GM19467 (cell line): ENCODE measurements around the gene TMEM138.

Experiments used
- ATAC-seq: cut with Tn5 transposase; IDR thresholded peaks from one replicate; pipeline ENCODE4 v1.9.1; 2021; ENCODE audit warnings: mild to moderate bottlenecking, moderate library complexity; ENCODE audit not compliant: unreplicated experiment

The TMEM138 gene

DNA sequence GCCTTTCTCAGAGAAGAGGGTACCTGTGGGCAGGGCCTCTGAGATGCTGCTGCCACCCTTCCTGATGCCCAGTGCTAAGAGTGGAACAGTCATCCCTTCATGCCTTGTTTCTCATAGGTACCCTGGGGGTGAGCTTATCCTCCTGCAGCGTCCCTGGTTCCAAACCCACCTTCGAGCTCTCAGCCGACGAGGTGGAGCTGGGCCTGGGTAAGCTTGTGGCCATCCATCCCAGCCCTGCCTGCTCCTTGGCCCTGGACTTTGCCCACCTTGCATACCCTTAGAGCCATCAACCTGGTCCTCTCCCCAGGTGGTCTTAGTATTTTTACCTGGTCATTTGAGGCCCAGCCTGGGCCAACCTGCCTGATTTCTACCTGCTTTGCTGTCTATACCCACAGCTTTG, 20.5 kb upstream of the TMEM138 start:
- ATAC-seq: no peak

DNA sequence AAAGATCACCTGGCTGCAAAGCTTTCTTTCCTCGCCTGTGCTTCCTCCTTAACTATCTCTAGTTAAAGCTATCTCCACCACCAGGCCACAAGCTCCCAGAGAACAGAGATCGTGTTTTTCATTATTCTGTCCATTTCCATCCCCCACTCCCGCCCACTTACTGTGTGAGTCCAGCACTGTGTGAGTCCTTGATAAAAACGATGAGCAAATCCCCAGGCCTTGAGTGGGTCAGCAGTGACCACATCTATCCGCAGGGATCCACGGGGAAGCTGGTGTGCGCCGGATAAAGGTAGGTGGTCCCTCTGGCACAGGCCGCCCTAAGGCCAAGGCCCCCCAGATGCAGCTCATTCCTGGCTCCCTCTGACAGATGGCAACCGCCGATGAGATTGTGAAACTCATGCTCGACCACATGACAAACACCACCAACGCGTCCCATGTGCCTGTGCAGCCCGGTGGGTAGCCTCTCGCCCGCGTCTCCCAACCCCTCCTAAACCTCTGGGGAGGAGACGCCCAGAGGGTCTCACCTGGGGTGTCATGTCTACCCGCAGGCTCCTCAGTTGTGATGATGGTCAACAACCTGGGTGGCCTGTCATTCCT, 19.9 kb upstream of the TMEM138 start:
- no peak for ATAC-seq

DNA sequence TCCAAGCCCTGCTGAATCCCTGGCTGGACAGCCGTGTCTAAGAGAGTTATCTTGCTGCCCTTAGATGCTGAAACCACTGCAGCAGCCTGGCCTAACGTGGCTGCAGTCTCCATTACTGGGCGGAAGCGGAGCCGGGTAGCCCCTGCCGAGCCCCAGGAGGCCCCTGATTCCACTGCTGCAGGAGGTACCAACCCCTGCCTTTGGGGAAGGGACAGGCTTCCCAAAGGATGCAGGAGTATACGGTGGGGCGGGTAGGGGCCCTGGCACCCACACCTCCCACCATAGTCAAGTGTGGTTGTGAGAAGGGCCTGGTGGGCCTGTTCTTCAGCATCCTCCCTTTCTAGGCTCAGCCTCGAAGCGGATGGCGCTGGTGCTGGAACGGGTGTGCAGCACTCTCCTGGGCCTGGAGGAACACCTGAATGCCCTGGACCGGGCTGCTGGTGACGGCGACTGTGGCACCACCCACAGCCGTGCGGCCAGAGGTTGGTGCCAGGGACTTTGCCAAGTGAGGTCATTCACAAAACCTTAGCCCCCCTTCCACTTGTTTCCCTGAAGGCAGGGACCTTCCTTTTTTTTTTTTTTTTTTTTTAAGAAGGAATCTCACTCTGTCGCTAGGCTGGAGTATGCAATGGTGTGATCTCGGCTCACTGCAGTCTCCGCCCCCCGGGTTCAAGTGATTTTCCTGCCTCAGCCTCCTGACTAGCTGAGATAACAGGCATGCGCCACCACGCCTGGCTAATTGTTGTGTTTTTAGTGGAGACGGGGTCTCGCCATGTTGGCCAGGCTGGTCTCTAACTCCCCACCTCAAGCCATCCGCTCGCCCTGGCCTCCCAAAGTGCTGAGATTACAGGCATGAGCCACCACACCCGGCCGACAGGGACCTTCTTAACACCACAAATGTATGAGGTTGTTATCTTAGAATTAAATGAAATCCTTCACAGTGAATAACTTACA, 18.1 kb upstream of the TMEM138 start:
- no peak for ATAC-seq

DNA sequence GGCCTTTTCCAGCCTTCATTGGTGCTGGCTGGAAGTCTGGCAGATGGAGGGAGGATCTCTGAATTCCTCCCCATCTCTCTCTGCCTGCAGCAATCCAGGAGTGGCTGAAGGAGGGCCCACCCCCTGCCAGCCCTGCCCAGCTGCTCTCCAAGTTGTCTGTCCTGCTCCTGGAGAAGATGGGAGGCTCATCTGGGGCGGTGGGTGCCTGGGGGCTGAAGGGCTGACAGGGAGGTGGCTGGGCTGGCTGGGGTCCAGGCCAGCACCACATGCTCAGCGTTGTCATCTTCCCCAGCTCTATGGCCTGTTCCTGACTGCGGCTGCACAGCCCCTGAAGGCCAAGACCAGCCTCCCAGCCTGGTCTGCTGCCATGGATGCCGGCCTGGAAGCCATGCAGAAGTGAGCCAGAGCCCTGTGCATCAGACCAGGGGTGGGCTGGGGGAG, 17.0 kb upstream of the TMEM138 start:
- ATAC-seq: no peak

DNA sequence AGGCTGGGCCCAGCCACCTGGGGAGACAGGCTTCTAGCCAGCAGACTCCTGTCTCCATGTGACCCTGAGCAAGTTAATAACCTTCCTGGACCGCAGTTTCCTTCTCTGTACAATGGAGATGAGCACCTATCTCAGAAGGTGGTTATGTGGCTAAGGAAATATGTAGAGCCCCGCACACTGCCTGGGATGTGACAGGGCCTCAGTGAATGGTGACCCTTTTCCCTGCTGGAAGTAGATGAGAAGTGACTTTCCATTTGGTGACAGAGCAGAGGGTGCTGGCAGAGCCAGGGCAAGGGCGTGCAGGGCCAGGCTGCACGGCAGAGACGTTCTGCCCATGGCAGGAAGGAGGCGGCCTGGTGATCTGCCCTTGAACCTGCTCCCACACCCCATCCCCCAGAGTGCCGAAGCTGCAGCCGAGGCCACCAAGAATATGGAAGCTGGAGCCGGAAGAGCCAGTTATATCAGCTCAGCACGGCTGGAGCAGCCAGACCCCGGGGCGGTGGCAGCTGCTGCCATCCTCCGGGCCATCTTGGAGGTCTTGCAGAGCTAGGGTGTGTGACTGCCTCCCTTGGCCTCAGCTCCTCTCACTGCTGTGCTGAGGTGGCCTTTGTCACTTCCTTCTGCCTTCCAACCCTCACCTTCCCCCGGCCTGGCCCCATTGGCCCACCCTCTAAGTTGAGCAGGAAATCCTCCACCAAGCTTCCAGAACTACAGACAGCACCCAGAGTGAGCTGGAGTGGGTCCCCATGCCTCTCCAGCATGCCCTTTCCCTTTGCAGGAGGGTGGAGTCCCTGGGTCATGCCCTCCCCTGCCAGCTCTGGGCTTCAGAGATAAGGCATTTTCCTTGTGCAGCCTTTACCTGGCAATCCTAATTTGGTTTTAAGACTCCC, 16.0 kb upstream of the TMEM138 start:
- no peak for ATAC-seq

DNA sequence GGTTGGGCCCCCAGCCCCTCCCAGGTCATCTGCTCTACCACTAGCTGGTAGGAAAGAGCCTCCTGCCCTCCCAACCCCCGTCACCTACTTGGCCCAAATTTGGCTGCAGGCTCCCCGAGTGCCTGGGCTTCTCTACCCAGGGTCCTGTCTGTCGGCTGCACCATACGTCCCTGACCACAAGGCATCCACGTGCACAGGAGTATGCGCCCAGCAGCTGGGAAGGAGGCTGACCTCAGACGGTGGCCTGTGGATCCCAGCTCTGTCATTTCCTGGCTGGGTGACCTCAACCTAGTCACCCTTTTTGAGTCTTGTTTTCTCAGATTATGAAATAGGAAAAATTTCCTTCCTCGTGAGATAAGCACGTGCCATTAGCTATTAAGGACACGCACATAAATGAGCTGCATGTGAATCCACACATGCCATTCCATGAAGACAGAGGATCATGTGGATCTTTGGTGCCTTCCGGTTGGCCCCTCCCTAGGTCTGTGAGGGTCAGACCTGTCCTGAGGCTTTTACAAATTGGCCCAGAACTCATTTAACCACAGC, 14.2 kb upstream of the TMEM138 start:
- ATAC-seq: no peak

DNA sequence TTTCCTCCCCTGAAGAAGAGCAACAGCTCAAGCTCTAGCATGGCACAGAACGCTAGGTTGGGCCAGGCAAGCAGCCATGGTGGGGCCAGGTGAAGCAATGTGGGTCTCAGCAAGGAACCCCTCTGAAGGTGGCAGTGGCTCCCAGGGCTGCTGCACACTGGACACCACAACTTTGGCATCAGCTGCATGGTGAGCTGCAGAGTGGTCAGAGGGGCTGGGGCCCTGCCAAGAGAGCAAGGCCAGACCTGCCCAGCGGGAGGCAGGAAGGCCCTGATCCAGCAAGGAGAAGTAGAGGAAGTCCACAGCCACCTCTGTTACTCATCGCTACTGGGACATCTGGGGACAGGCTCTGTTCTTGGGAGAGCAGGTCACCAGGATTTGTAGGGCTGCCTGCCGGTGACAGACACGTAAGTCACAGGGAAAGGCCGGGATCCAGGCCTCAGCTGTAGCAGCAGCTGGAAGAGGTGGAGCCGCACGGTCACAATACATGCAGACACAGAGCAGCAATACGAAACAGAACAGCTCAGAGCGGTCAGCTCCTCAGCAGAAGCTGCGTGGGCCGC, 12.9 kb upstream of the TMEM138 start:
- ATAC-seq: no peak

DNA sequence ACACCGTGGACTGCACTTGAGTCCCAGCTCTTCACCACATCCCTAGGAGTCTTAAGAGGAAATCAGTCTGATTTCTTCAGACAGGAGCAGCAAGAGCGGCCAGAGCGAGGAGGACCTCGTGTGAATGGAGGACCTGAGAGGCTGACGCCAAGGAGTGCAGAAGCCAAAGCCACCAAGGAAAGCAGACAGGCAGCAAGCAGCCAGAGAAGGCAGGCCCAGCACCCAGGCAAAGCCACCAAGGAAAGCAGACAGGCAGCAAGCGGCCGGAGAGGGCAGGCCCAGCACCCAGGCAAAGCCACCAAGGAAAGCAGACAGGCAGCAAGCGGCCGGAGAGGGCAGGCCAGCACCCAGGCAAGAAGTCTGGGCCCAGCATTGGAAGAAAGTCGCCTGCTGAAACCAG, 12.3 kb upstream of the TMEM138 start:
- ATAC-seq: no peak

DNA sequence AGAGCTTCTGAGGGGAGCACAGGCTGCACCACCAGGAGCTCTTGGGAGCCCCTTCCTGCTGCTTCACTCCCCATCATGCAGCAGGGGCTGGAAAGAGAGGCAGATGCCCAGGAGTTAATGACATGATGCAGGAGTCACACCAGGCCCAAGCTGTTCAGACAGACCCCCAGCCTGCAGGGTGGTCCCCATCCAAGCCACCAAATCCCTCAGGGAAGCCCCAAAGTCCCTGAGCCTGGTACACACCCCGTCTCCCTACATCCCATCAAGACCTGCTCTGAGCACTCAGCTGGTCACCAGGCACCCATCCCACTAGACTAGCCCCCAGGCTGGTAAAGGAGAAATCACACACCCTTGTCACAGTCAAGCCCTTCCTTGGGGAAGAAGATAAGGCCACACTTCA, 11.8 kb upstream of the TMEM138 start:
- ATAC-seq: no peak

DNA sequence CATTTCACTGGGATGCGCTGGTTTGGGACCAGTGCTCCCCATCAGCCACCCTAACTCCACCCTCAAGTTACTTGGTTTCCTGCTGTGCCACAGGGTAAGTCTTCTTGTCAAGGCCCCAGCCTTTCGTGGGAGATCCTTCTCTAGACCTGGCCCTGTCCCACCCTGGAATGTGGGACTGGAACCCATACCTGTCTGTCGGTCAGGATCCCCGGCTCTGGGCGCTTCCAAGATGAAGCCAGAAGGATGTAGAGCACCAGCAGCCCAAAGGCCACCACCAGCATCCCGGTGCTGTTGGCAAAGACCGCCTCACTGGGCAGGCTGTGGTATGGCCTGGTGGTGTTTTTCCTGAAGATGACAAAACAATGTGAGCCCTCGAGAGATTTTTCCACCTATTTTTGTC, 11.4 kb upstream of the TMEM138 start:
- ATAC-seq: no peak

DNA sequence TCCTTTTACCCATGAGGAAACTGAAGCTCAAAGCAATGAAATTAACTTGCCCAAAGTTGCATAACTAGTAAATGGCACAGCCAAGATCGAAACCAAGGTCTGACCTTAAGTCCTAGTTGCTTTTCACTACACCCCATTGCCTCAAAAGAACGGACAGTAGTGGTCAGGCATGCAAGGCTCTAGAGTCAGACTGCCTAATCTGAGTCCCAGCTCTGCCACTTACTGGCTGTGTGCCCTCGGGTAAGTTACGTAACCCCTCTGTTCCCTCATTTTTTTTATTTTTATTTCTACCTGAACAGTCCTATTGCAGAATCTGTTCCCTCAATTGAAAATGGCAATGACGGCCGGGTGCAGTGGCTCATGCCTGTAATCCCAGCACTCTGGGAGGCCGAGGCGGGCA, 10.1 kb upstream of the TMEM138 start:
- no peak for ATAC-seq

DNA sequence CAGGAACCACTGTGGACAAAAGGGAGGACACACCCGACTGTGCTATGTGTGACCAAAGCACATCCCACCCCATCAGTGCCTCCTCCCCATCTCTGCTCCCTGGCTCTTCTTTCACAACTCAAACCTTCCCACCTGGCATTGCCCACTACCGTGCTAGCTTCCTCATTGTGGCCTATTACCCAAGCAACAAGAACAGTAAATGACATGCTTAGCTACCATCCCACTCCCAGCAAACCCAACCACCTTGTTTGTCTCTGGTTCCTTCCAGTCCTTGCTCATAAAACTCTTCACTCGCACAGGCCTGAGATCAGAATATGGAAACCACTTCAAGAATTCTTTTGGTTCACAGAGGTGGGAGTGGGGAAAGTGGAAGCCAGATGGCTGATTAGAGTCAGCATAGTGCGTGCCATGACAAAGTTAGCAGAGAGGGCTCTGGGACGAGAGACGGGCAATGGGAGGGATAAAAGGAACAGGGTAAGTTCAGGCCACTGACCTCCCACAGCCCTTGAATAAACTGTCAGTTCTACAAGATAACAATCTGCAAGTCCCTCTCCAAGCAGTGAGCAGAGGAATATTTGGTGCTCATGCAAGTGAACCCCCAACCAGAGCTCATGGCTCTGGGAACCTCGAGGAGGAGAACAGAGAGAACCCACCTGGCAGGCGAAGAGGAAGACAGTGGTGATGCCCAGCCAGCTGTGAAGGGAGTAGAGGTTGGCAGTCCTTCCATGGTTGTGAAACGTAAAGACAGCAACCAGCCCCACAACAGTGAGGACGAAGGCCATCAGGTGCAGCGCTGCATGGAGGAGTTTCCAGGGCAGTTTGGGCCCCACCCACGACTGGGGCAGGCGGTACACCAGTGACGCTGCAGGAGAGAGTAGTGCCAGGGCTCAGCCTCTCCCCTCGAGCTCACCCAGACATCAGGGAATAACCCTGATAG, 8.8 kb upstream of the TMEM138 start:
- ATAC-seq: no peak

DNA sequence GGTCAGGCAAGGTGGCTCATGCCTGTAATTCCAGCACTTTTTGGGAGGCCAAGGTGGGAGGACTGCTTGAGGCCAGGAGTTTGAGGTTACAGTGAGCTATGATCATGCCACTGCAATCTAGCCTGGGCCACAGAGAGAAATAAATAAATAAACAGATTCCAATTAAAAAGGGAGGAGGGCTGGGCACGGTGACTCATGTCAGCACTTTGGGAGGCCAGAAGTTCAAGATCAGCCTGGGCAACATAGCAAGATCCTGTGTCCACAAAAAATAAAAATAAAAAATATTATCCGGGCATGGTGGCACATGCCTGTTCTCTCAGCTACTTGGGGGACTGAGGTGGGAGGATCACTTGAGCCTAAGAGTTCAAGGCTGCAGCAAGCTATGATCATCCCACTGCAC, 8.0 kb upstream of the TMEM138 start:
- ATAC-seq: no peak

DNA sequence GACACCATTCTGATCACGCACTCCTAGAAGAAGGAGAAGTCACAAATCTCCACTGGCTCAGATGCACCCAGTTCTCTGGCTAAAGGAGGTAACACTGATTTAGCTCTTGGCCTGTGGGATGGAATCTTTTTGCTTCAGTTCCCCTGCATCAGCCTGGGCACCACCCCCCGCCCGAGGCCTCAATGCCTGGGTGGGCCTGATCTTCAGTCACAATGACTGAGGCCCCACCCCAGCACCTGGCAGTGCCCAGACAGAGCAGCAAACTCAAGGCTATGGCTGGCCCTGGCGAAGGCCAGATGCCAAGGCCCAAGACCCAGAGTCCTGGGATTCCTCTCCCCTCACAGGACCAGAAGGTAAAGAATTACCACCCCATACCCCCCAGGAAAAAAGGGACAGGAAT, 5.5 kb upstream of the TMEM138 start:
- no peak for ATAC-seq

DNA sequence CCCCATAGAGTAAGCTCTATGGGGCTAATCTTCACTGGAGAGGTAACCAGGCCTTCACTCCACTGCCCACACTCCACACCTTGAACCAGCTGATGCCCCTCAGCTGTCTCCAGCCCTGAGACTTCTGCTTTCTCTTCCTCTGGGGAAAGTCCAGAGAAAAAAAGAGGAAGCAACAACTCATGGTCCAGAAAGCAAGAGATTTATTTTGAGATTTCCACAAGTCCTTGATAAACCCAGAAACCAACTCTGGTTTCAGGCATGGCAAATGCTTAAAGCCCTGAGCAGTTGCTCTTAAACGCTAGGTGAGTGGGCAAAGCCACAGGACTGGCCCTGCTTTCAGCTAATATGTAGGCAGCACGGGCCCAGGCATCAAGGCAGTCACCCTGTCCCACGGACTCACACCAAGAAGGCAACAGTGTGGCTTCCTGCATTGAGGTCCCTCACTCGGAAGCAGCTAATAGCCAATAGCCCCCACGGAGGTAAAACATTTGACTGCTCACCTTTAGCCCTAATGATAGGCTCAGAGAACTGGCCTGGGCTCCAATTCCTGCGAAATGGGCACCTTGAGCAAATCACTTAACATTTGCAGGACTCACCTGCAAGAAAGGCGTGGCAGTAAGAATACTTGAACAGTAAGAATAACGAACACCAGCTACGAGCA, 4.8 kb upstream of the TMEM138 start:
- ATAC-seq: peak; percentile 43

DNA sequence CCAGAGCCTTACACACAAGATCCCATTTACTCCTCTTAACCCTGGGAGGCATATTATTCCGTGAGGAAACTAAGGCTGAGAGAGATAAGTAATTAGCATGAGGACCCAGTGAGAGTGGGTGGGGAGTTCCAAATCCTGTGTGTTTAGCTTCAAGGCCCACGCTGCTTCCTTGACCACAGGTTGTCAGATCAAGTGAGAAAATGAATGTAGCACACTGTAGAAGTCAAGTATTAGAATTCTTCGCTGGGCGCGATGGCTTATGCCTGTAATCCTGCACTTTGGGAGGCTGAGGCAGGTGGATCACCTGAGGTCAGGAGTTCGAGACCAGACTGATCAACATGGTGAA, 4.3 kb upstream of the TMEM138 start:
- no peak for ATAC-seq

DNA sequence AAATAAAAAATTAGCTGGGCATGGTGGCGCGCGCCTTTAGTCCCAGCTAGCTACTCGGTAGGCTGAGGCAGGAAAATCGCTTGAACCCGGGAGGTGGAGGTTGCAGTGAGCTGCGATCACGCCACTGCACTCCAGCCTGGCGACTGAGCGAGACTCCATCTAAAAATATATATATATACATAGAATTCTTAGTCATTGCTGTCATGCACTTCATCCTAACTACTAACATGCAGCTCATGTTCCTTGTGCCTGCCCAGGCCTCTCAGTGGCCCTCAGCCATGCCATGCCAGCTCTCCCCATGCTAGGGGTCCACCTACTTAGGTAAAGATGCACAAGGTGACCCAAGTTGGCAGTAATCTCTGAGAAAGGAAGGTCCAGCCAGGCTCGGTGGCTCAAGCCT, 3.6 kb upstream of the TMEM138 start:
- ATAC-seq: no peak

DNA sequence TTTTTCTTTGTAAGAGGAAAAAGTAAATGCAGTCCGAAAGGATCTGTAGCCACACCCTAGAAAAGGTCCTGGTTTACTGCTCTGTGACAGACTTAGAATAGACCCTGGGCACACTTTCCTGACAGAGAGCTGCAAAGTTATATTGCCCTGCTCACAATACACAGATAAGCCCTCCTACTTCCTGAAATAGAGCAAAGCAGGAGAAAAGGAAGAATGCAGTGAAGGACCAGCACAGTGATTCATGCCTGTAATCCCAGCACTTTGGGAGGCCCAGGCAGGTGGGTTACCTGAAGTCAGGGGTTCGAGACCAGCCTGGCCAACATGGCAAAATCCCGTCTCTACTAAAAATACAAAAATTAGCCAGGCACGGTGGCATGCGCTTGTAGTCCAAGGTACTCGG, 2.7 kb upstream of the TMEM138 start:
- ATAC-seq: no peak

DNA sequence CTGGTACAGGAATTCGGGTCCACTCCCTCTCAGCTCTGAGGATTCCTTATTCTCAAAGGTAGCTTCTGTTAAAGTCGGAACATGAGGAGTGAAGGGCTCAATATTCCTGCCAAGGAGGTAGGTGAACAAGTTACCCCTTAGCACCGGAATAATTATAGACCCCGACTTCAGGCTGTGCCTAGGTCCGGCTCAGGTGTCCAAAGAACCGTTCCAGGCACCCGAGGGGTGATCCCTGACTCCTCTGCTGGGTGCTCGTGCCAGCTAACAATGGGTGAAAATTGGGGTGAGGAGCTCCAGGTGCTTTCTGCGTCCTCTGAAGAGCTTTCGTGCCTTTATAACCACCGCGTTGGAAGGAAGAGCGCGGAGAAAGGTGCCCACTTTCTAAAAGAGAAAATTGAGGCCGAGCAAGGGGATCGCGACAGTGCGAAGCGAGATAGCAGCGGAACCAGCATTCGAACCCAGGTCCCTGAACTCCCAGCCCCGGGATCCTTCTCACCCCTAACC, 885 bp upstream of the TMEM138 start:
- ATAC-seq: no peak
